Islet of Langerhans (tissue), 1 donor: ENCODE data around the gene MPRIP.

ENCODE experiments used
- FAIRE-seq: peaks from one replicate; lab custom pipeline; 2011; peaks lifted over from hg19 to GRCh38; lab: Jason Lieb, UNC

MPRIP gene

GRCh38 chr17:17072546-17072945 is 30.3 kb downstream of the MPRIP start:
- no peak for FAIRE-seq

GRCh38 chr17:17073030-17073564 is 30.8 kb downstream of the MPRIP start:
- no peak for FAIRE-seq

- no peak for FAIRE-seq
Measured at GRCh38 chr17:17073581-17074403, 31.5 kb downstream of the MPRIP start.

GRCh38 chr17:17075125-17075781 is 33.0 kb downstream of the MPRIP start:
- FAIRE-seq, result no peak

- FAIRE-seq, result no peak
Measured at GRCh38 chr17:17076066-17076465, 33.8 kb downstream of the MPRIP start.

- FAIRE-seq, result no peak
Measured at GRCh38 chr17:17077101-17077500, 34.8 kb downstream of the MPRIP start.

- FAIRE-seq, result no peak
Measured at GRCh38 chr17:17077861-17078732, 35.8 kb downstream of the MPRIP start.

GRCh38 chr17:17078832-17079231 is 36.6 kb downstream of the MPRIP start:
- no peak for FAIRE-seq

GRCh38 chr17:17079336-17079735 is 37.1 kb downstream of the MPRIP start:
- no peak for FAIRE-seq

GRCh38 chr17:17079761-17080160 is 37.5 kb downstream of the MPRIP start:
- FAIRE-seq, result no peak

GRCh38 chr17:17080181-17080631 is 37.9 kb downstream of the MPRIP start:
- FAIRE-seq, result no peak

GRCh38 chr17:17080781-17081180 is 38.5 kb downstream of the MPRIP start:
- FAIRE-seq, result no peak

- no peak for FAIRE-seq
Measured at GRCh38 chr17:17081304-17081940, 39.2 kb downstream of the MPRIP start.

GRCh38 chr17:17082878-17083277 is 40.6 kb downstream of the MPRIP start:
- no peak for FAIRE-seq

- no peak for FAIRE-seq
Measured at GRCh38 chr17:17084317-17084835, 42.1 kb downstream of the MPRIP start.

- no peak for FAIRE-seq
Measured at GRCh38 chr17:17084941-17085340, 42.7 kb downstream of the MPRIP start.

GRCh38 chr17:17086585-17086984 is 44.3 kb downstream of the MPRIP start:
- FAIRE-seq, result no peak

- FAIRE-seq, result no peak
Measured at GRCh38 chr17:17087424-17088015, 45.3 kb downstream of the MPRIP start.

- no peak for FAIRE-seq
Measured at GRCh38 chr17:17088086-17088485, 45.8 kb downstream of the MPRIP start.

GRCh38 chr17:17088541-17089525 is 46.6 kb downstream of the MPRIP start:
- FAIRE-seq, result no peak
